Neural progenitor cell (in vitro differentiated cells): Measurements from ENCODE around the gene RAB31. TPM values are rescaled to one million over a fixed set of nuclear protein-coding genes. Genes with fewer than 3 reads are reported as not detected.

Experiments
- DNase-seq: peaks from one replicate; pipeline ENCODE4 v3.0.0-alpha.2; 2016; ENCODE audit warnings: low spot score
- H2AFZ ChIP-seq: fragments of 200-600 bp; sonication (generic); replicated peaks from 2 replicates; pipeline ENCODE4 v1.6.1; 2016; ENCODE audit warnings: antibody characterized with exemption
- H3F3A ChIP-seq: fragments of 200-600 bp; sonication (generic); 2 replicates; pipeline ENCODE4 v1.6.1; 2016; ENCODE audit warnings: antibody characterized with exemption, low read depth
- H3K27ac ChIP-seq: fragments of 200-600 bp; sonication (generic); 2 replicates; pipeline ENCODE4 v1.5.1; 2016; ENCODE audit warnings: mild to moderate bottlenecking
- H3K27me3 ChIP-seq: fragments of 200-600 bp; sonication (generic); 2 replicates; pipeline ENCODE4 v1.6.1; 2016; ENCODE audit warnings: mild to moderate bottlenecking, moderate library complexity
- H3K36me3 ChIP-seq: fragments of 200-600 bp; sonication (generic); 2 replicates; pipeline ENCODE4 v1.5.1; 2016
- H3K4me1 ChIP-seq: fragments of 200-600 bp; sonication (generic); 2 replicates; pipeline ENCODE4 v1.6.1; 2016; ENCODE audit warnings: mixed run types
- H3K4me2 ChIP-seq: fragments of 200-600 bp; sonication (generic); 2 replicates; pipeline ENCODE4 v1.6.1; 2016
- H3K4me3 ChIP-seq: fragments of 200-600 bp; sonication (generic); 2 replicates; pipeline ENCODE4 v1.5.1; 2016
- H3K79me2 ChIP-seq: fragments of 200-600 bp; sonication (generic); 2 replicates; pipeline ENCODE4 v1.6.1; 2016; ENCODE audit warnings: low read depth
- H3K9ac ChIP-seq: fragments of 200-600 bp; sonication (generic); 2 replicates; pipeline ENCODE4 v1.6.1; 2016
- H3K9me3 ChIP-seq: fragments of 200-600 bp; sonication (generic); 2 replicates; pipeline ENCODE4 v1.5.1; 2016; ENCODE audit warnings: low read depth
- H4K20me1 ChIP-seq: fragments of 200-600 bp; sonication (generic); 2 replicates; pipeline ENCODE4 v1.6.1; 2016; ENCODE audit warnings: low read depth
- H3K27ac Mint-ChIP-seq: 3 replicates; pipeline ENCODE4 v1.8.0; 2021; ENCODE audit warnings: mixed read lengths
- H3K27me3 Mint-ChIP-seq: 2 replicates; pipeline ENCODE4 v1.8.0; 2022; ENCODE audit warnings: low read depth, mild to moderate bottlenecking, inconsistent platforms, moderate library complexity, mixed read lengths; ENCODE audit not compliant: insufficient read depth
- H3K36me3 Mint-ChIP-seq: 3 replicates; pipeline ENCODE4 v1.8.0; 2021; ENCODE audit warnings: mixed read lengths
- H3K4me1 Mint-ChIP-seq: 3 replicates; pipeline ENCODE4 v1.8.0; 2021; ENCODE audit warnings: mixed read lengths
- H3K4me3 Mint-ChIP-seq: 3 replicates; pipeline ENCODE4 v1.8.0; 2021; ENCODE audit warnings: mild to moderate bottlenecking, moderate library complexity, mixed read lengths
- H3K9me3 Mint-ChIP-seq: 3 replicates; pipeline ENCODE4 v1.8.0; 2020; ENCODE audit warnings: mixed read lengths
- CTCF ChIP-seq: fragments of 200-600 bp; sonication (generic); IDR thresholded peaks from 2 replicates; pipeline ENCODE4 v1.5.1; 2017; ENCODE audit warnings: antibody characterized with exemption, mild to moderate bottlenecking
- EZH2 ChIP-seq: fragments of 200-600 bp; sonication (generic); IDR thresholded peaks from 2 replicates; pipeline ENCODE4 v1.6.1; 2017; ENCODE audit warnings: antibody characterized with exemption, mild to moderate bottlenecking, moderate library complexity
- EZH2phosphoT487 ChIP-seq: fragments of 200-600 bp; sonication (generic); IDR thresholded peaks from 2 replicates; pipeline ENCODE4 v1.6.1; 2017; ENCODE audit warnings: antibody characterized with exemption
- total RNA-seq: library from RNA; depleted of rRNA; stranded (reverse); fragments of >200 nt; gene quantifications from 2 replicates; pipeline ENCODE4 v1.2.3, GENCODE V29; 2015; ENCODE audit warnings: low replicate concordance

RAB31 gene
- total RNA-seq, 1 donor from 2014 or later: 5.0 TPM

- Histone ChIP-seq H3K4me1 (peaks cover 23% of the 10 kb centered on the region), H3K4me2 (no peak overlapping the region), H3K27me3 (no peaks in the 10 kb centered on the region), H3K27ac (no peak overlapping the region), H3K9ac (no peak overlapping the region), H3K36me3 (no peaks in the 10 kb centered on the region), H3K4me3 (no peak overlapping the region), H3K9me3 (no peaks in the 10 kb centered on the region), H3K79me2 (no peaks in the 10 kb centered on the region), H2AFZ (no peak overlapping the region), H3F3A (peaks cover 9% of the 10 kb centered on the region), H4K20me1 (no peaks in the 10 kb centered on the region)
- Mint-ChIP-seq H3K36me3 (peaks cover 4% of the 10 kb centered on the region), H3K27ac (no peak overlapping the region), H3K4me3 (no peak overlapping the region), H3K4me1 (peaks cover 39% of the 10 kb centered on the region), H3K27me3 (peaks cover 4% of the 10 kb centered on the region), H3K9me3 (no peaks in the 10 kb centered on the region)
- no peak for TF ChIP-seq EZH2phosphoT487
- TF ChIP-seq EZH2: no peak
- TF ChIP-seq CTCF: no peak
- peak; percentile 41 for DNase-seq
These were observed 131.8 kb downstream of the RAB31 start for GRCh38 chr18:9839853-9840252.

GRCh38 chr18:9841752-9842151 is 133.7 kb downstream of the RAB31 start:
- H3K9ac ChIP-seq: no peak overlapping the region
- Mint-ChIP-seq H3K4me1 (peaks cover 22% of the 10 kb centered on the region), H3K4me3 (no peak overlapping the region), H3K27ac (no peak overlapping the region), H3K27me3 (peaks cover 4% of the 10 kb centered on the region), H3K9me3 (no peaks in the 10 kb centered on the region), H3K36me3 (peaks cover 4% of the 10 kb centered on the region)
- TF ChIP-seq EZH2 (no peak), CTCF (no peak), EZH2phosphoT487 (no peak)
- no peaks in the 10 kb centered on the region for H4K20me1 ChIP-seq
- H3K9me3 ChIP-seq: no peaks in the 10 kb centered on the region
- no peak overlapping the region for H2AFZ ChIP-seq
- no peak for DNase-seq
- H3K79me2 ChIP-seq: no peaks in the 10 kb centered on the region
- H3K4me2 ChIP-seq: no peak overlapping the region
- no peak overlapping the region for H3K27ac ChIP-seq
- H3K36me3 ChIP-seq: no peaks in the 10 kb centered on the region
- peaks cover 21% of the 10 kb centered on the region for H3K4me1 ChIP-seq
- H3K4me3 ChIP-seq: no peak overlapping the region
- peaks cover 6% of the 10 kb centered on the region for H3F3A ChIP-seq
- no peaks in the 10 kb centered on the region for H3K27me3 ChIP-seq

GRCh38 chr18:9842448-9842847 is 134.3 kb downstream of the RAB31 start:
- H3K27ac ChIP-seq: no peak overlapping the region
- Mint-ChIP-seq H3K27ac (no peak overlapping the region), H3K36me3 (peaks cover 4% of the 10 kb centered on the region), H3K9me3 (no peaks in the 10 kb centered on the region), H3K4me1 (peaks cover 19% of the 10 kb centered on the region), H3K4me3 (no peak overlapping the region), H3K27me3 (peaks cover 10% of the 10 kb centered on the region)
- no peak overlapping the region for H3K9ac ChIP-seq
- H4K20me1 ChIP-seq: no peaks in the 10 kb centered on the region
- no peaks in the 10 kb centered on the region for H3K9me3 ChIP-seq
- no peak overlapping the region for H3K4me3 ChIP-seq
- no peaks in the 10 kb centered on the region for H3K27me3 ChIP-seq
- H3K36me3 ChIP-seq: no peaks in the 10 kb centered on the region
- DNase-seq: no peak
- H3F3A ChIP-seq: peaks cover 6% of the 10 kb centered on the region
- H2AFZ ChIP-seq: no peak overlapping the region
- H3K4me1 ChIP-seq: peaks cover 21% of the 10 kb centered on the region
- no peaks in the 10 kb centered on the region for H3K79me2 ChIP-seq
- TF ChIP-seq CTCF (no peak), EZH2phosphoT487 (no peak), EZH2 (no peak)
- no peak overlapping the region for H3K4me2 ChIP-seq
